SIG-M5 treated with dmso at 0.1 percent for 504 hours (cell line): ENCODE measurements around the gene NOX4.
"Not testable (repeated sequence)": the region's sequence is repeated elsewhere in the genome, so short reads cannot be mapped to it uniquely, and the experiment has no call there.

Source experiments
- DNase-seq: peaks from one replicate; lab custom pipeline; 2025; ENCODE audit not compliant: unreplicated experiment; lab: John Stamatoyannopoulos, UW

NOX4 gene

DNA sequence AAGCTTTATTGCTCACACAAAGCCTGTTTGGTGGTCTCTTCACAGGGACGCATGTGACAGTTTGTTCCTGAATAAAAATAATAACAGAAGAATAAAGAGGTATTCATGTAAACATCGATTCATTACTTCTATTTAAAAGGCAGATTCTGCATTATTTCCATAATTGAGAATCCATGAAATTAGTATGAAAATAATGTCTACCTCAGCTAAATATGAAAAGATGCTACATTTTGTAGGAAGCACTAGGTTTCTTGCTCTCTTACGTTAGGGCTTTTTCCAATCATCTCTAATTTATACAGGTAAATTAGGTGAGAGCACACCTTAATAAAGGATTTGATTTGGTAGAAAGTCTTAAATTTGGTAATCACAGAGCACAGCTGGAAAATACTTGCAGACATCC is 103.7 kb downstream of the NOX4 start:
- not testable (repeated sequence) for DNase-seq

DNA sequence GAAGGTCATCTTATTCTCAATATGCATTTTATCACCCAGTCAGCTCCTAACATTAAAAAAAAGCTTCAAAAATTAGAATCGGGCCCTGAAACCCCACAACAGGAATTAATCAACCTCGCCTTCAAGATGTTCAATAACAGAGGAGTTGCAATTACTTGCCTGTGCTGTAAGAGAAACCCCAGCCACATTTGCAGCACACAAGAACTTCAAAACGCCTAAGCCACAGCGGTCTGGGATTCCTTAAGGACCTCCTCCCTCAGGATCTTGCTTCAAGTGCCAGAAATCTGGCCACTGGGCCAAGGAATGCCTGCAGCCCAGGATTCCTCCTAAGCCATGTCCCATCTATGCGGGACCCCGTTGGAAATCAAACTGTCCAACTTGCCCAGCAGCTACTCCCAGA is 108.2 kb downstream of the NOX4 start:
- not testable (repeated sequence) for DNase-seq

DNA sequence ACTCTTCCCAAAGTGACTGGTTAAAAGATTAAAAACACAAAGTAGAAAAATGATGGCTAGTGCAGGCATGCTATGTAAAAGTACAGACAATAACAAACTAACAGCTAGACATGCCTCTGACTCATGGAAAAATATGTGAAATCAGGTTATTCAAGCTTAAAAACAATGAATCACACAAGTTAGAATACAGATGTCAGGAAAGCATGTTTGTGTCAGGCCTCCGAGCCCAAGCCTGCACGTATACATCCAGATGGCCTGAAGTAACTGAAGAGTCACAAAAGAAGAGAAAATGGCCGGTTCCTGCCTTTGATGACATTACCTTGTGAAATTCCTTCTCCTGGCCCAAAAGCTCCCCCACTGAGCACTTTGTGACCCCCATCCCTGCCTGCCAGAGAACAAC is 110.1 kb downstream of the NOX4 start:
- DNase-seq: no peak

DNA sequence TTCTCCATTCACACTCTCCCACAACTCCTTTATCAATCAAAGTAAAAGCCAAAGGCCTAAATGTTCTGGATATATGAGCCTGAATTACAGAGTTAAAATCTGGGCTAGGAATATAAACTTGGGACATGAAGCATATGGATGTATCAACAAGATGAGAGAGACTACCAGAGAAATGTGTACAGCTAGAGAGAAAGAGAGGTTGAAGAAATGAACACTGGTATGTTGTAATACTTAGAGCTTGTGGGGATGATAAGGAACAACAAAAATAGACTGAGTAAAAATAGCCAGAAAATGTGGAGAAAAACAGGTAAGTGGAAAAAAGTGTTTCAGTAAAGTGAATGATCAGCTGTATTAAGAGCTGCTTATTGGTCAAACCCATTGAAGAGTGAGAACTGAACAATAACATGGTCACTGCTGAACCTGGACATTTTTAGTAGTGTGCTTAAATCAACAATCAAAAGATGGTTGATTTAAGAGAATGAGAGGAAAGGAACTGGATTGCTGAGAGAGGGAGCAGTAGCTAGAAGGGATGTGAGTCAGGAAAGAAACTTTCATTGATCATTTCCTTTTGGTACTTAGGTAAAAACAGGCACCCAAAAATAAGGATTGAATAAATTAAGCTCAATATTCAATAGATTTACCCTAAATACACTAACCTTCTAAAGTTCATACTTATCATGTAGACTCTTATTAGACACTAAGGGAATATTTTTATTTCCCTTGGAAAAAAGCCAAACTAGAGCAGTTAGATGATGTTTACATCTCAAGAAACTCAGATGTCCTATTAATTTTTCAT is 111.0 kb downstream of the NOX4 start:
- DNase-seq: not testable (repeated sequence)

DNA sequence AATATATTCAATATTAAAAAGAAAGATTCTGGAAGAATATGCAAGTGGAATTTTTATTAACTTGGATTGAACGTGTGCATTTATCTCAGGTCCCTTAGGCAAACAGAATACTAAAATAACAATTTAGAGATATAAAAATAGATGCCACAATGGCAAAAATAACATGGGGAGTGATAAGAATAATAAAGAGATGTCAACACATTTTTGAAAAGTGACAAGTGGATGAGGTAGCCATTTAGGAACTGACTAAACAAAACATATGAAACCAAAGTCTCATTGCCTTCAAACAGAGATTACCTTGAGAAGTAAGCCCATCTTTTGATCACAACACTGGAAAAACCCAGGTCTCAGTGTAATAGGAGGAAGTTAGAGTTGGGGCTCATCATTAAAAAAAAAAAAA is 112.2 kb downstream of the NOX4 start:
- not testable (repeated sequence) for DNase-seq

DNA sequence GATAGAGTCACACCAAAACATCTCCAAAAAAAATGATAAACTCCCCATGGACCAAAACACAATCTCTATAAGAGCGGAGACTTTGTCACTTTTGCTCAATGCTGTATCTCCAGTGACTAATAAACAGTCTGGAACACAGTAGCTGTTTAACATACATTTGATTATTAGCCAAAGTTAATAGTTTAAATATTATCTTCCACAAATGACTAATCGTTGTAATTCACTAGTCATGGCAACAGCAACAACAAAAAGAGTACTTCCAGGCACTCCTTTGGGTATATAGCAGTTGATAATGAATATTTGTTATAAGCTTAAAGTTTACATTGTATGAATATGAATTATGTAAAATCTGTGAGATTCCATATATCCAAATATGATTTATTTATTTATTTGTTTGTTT is 121.8 kb downstream of the NOX4 start:
- DNase-seq: not testable (repeated sequence)

DNA sequence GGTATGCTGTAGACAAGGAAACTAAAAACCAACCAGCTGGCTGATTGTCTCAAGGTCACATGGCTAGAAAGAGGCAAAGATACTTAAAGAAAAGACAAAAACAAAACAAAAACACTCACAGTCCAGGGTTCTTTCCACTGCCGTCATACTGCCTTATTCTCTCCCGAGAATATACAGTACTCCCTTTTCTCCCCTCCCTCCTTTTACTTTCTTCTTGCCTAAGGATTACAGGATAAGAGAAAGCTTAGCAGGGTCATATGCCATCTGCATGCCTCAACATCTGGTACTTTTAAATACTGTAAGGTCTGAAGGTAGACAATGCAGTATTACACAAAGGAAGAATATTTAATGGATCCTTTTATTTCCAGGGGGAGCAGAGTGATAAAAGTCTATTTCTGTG is 126.3 kb downstream of the NOX4 start:
- not testable (repeated sequence) for DNase-seq

DNA sequence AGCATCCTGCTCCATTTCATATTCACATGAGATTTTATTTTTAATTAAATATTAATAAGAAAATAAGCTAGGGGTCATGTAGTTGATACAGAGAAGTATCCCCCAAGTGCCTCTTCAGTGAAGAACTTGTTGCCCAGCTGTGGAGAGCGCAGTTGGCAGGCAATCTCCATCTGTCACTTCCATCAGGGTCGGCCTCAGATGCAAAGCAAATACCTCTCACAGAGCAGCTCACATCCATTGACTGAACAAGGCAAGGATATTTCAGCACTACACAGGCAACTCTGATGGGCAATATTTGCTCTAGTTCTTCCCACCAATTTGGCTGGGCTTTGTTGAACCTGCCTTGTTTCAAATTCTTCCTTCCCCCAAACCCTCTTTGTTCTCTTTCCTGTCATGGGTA is 129.4 kb downstream of the NOX4 start:
- DNase-seq: no peak

DNA sequence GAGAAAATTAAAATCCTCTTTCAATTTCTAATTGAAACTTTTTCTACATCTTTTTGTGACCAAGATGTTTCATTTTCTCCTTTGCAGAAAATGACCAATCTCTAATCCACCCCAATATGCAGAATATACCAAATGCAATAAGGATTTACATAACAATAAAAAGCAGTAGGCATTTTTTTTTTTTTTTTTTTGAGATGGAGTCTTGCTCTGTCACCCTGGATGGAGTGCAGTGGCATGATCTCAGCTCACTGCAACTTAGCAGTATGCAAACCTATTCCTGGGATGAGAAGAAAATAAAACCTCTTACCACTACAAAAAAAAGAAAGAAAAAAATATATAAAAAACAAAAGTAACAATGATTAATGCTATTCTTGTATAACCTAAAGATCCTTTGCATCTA is 132.0 kb downstream of the NOX4 start:
- DNase-seq: not testable (repeated sequence)

DNA sequence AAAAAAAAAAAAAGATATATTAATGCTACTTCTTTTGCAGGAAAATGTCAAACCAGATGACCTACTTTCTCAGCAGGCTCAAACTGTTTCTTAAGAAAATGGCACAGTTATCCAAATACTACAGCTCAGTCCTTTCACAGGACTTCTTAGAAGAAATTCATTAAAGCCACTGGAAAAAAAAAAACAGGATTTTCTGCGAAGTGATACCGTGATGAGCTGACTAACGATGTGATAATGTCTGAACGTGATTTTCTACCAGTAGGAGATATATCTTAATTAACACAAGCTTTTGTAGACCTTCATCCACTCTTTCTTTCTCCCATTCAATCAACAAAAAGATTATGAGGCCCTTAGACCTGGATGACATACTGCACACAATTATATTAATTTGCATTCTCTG is 132.4 kb downstream of the NOX4 start:
- no peak for DNase-seq

DNA sequence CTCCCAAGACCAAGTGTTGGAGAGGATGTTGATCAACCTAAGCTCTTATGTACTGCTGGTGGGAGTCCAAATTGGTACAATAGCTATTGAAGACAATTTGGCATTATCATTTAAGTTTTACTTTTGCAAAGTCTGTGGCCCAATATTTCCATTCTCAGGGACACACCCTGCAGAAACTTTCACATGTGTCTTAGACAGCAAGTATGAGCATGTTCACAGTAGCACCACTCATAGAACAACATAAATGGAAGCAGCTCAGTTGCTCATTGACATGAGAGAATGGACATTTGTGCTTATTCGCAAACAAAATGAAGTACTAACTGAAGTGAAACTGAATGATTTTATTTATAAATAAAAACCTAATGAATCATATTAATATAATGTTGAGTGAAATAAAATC is 135.5 kb downstream of the NOX4 start:
- no peak for DNase-seq

DNA sequence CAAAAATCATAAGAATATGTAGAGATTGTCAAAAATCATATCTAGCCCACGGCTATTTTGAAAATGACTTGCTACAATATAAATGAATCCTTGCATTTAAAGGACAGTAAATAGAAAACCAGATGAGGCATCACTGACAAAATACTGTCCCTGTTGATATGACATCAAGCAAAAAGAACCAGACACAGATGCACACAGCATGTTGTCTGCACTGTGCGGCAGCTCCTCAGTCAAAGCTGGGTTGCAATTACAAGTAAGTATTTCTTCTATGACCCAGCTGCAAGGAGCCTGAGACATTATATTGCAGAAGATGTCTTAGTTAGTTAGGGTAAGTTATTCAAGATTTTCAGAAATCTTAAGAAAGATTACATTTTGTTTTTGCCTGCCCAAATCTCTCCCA is 136.7 kb downstream of the NOX4 start:
- not testable (repeated sequence) for DNase-seq

DNA sequence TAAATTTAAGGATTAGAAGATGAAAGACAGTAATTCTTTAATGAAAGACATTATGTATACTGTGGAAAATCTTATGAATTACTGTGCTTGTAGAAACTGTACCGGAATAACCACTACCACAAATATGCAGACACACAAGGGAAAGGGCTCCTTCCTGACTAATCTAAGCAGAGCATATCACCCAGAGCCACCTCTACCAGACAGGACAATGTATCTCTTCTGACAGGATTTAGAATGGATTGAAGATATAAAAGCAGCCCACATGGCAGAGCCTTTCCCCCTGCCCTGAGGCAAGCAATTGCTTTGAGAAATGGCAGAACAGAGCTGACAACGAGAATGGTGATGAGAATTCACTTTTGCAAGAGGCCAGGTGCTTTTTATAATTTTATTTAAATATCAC is 144.1 kb downstream of the NOX4 start:
- DNase-seq: no peak

DNA sequence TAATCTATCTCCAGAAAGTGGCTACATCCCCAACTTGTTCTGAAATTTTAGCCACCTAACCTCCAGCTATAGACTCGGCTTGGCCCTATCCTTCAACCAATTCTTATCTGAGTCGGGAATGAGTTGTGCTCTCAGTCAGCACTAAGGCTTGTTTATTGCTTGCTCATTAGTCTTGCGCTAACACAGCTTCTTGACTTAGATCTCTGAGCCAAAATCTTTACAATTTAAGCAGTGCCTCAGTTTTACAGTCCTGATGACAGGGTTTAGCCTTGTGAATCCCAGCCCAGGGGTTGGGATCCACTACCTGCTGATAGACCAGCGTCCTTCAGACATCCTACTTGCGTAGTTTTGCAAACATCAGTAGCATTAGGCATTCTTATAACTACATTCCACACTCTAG is 144.6 kb downstream of the NOX4 start:
- no peak for DNase-seq

DNA sequence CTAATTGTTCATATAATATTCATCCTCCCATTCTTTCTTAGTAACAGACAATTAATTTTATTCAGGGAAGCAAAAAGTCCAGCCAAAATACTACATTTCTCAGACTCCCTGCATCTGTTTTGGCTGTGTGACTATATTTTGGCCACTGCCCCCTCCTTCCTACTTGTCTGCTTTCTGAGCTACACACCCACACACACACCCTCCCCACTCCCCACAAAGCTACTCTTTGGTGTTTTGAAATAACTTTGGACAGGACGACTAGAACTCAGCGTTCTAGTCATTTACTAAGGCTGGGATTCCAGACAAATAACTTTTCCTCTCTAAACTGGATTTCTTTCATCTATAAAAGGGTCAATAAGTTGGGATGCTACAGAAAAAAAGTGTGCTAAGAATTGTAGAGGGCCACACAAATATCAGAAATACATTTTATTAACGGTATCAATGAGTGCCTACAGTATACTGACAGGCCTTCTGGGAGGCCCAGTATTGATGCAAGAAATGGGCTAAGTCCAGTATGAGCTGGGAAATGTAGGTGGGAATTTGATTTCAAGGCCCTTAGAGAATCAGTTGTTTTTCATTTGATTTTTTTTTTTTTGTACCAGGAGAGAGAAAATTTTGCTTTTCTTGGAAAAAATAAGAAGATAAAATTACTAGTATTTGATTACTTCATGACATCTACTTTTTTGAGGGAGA is 148.1 kb downstream of the NOX4 start:
- not testable (repeated sequence) for DNase-seq

DNA sequence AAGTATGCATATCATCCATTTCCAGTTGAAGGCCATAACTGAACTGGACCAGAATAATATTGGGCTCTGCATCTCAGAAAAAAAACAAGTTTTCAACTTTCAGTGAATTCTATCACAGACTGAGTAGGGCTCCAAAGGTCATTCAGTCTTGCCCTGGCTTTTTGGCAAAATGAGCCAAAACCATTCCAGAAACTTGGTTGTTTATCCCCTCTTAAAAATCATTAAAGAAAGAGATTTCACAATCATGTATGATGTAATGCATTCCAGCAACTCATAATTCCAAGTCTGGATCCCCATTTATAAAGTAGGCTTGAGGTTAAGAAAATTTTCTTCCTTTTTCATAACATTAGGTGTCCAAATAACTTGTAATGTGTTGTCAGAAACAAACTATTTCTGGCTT is 150.7 kb downstream of the NOX4 start:
- DNase-seq: not testable (repeated sequence)

DNA sequence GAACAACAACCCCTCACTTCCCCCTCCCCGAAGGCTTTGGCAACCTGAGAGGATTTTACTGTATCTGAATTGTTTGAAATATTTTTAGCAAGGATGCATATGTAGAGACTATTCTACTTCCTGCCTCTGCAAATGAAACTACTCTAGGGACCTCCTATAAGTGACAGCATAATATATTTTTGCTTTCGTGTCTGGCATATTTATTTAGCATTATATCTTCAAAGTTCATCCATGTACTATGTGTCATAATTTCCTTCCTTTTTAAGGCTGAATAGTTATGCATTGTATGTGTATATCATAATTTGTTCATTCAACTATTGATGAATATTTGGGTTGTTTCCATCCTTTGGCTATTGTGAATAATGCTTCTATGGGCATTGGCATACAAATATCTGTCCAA is 153.1 kb downstream of the NOX4 start:
- DNase-seq: not testable (repeated sequence)

DNA sequence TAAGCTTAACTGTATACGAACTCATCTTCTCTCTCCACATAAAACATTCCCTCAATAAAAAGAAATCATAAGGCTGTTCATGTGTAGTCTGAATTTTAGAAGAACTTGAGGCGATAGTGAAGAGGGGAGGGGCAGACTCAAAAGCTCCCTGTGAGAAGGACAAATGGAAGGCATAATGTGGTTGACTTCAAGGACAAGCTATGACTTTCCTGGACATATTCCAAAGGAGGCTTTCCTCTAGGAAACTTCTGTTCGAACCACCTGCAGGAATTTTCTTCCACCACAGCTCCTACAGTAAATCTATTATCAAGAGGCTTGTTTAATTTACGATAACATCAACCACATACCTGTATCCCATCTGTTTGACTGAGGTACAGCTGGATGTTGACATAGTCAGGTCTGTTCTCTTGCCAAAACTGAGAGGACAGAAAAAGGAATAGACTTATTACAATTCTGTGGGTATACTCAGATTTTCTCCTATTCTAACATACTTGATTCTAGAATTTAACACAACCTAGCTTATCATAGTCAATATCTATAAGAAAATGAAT is 154.0 kb downstream of the NOX4 start:
- DNase-seq: not testable (repeated sequence)

DNA sequence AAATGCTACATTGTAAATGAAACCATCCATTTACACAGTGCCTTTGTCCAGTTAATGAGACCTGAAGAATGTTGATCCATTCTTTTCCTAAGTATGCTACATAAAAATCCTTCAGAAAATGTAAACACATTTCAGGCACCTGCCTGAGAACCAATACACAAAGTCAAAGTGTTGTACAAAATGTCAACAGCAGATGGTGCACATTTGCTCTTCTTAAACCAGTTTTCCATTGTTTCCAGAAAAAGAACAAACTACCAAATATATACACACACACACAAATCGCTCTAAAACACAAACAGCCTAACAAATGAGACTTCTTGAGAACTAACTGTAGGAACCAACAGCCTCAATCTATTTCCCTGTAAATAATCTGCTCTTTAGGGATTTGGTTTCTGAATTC is 157.5 kb downstream of the NOX4 start:
- not testable (repeated sequence) for DNase-seq

DNA sequence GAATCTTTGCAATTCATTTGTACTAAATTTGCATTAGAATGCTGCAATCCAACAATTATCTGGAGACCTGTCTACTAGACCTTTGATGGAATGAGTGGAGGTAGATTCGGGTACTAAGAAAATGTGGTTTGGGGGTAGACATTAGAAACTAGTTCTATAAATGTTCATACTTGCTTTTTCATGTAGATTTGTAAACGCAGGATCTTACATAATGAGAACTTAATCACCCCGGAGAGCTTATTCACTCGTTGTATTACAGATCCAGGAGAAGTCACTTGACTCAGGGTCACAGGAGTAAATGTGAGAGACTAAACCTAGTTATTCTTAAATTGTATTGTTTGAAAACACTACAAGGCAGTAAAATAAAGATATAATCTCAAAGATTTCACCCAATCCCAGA is 159.2 kb downstream of the NOX4 start:
- DNase-seq: not testable (repeated sequence)

DNA sequence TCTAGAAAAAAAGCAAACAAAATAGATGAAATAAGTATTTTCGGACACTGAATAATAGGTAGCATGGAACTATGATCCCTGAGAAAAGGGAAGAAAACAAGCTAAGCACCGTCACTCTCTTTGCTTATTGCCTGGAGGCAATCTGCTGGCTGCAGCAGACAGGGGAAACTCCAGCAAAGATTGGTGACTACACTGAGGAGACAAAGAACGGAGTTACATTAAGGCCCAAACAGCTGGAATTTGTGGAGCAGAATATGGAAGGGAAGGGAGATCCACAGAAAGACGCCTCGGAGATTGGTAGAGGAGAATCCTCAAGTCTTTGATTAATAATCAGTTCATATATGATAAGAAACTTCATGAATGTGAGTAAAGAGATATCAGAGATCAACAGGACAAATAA is 163.3 kb downstream of the NOX4 start:
- no peak for DNase-seq

DNA sequence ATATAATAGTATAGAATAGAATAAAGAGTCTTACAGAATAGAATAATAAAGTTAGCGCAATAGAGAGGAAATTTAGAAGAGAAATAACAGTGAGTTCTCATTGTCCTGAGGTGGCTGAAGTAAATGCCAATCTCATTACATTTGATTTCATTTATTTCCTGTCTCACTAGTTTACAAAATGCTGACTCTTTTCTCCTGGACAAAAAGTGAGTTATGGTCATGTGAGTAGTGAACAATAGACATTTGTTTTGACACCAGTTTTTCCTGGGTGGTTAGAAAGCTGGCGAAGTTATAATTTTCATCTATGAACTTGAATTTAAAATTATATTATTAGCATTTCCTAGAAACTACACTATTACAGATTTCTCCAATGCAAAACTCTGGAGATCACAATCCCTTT is 169.8 kb downstream of the NOX4 start:
- DNase-seq: no peak
